HUES48 (cell line): ENCODE results near the gene MCTP2.

Experiments
- H3K27ac ChIP-seq: one replicate; pipeline ENCODE4 v1.7.0; 2013; ENCODE audit warnings: low read depth, low read length, inconsistent platforms
- H3K27me3 ChIP-seq: 2 replicates; pipeline ENCODE4 v1.6.1; 2013; ENCODE audit warnings: mild to moderate bottlenecking, low read length; ENCODE audit not compliant: control insufficient read depth, insufficient read depth
- H3K36me3 ChIP-seq: 2 replicates; pipeline ENCODE4 v1.6.1; 2013; ENCODE audit warnings: low read length; ENCODE audit not compliant: control insufficient read depth, insufficient read depth
- H3K4me1 ChIP-seq: 2 replicates; pipeline ENCODE4 v1.6.1; 2013; ENCODE audit warnings: mild to moderate bottlenecking, low read length; ENCODE audit not compliant: control insufficient read depth, insufficient read depth
- H3K4me3 ChIP-seq: 2 replicates; pipeline ENCODE4 v1.5.1; 2013; ENCODE audit warnings: mild to moderate bottlenecking, low read depth, low read length
- H3K9ac ChIP-seq: 2 replicates; pipeline ENCODE4 v1.6.1; 2013; ENCODE audit warnings: mild to moderate bottlenecking, low read depth, low read length, moderate library complexity
- H3K9me3 ChIP-seq: 2 replicates; pipeline ENCODE4 v1.6.1; 2013; ENCODE audit warnings: low read length; ENCODE audit not compliant: control insufficient read depth, insufficient read depth

MCTP2 gene

DNA sequence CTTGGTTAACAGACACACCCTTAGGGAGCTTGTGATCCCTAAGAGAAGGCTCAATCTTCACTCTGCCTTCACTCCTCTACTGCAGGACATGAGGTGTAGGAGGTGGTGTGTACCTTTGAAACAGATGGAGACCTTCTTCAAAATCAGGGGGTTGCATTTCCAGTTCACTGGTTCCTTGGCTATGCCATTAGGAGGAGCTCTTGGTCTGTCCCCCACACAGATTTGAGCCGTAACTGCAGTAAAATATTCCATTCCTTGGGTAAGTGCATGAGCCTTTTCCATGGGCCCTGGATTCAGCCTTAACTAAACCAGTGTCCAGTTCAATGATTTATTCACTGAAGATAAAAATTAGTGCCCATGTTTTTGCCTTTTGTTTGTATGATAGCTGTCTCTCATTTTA is 144.6 kb downstream of the MCTP2 start:
- Histone ChIP-seq H3K9me3 (no peaks in the 10 kb centered on the region), H3K4me3 (no peak overlapping the region)

DNA sequence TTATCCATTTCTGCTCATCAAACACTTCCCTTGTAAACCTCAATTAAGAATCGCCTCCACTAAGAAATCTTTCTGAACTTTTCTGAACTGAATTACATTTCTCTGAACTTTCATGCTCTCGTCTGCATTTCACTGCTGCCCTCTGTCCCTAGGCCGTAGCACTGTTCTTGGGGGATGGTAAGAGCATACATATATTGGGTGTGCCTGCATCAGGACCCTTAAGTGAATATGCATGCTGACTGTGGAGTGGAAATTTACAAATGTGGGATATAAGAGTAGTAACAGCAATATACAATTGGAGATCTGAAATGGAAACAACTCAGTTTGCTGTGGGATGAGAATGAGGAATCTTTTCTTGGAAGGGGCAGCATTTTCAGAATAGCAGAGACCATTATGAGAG is 148.6 kb downstream of the MCTP2 start:
- H3K9ac ChIP-seq: no peak overlapping the region
- no peak overlapping the region for H3K4me3 ChIP-seq
- no peaks in the 10 kb centered on the region for H3K27me3 ChIP-seq
- no peak overlapping the region for H3K27ac ChIP-seq
- H3K4me1 ChIP-seq: no peaks in the 10 kb centered on the region
- H3K36me3 ChIP-seq: no peaks in the 10 kb centered on the region
- no peaks in the 10 kb centered on the region for H3K9me3 ChIP-seq

More for the DNA sequence above, 144.6 kb downstream of the MCTP2 start:
- no peaks in the 10 kb centered on the region for H3K27me3 ChIP-seq
- no peak overlapping the region for H3K27ac ChIP-seq
- H3K36me3 ChIP-seq: no peaks in the 10 kb centered on the region
- H3K4me1 ChIP-seq: no peaks in the 10 kb centered on the region
- no peak overlapping the region for H3K9ac ChIP-seq

DNA sequence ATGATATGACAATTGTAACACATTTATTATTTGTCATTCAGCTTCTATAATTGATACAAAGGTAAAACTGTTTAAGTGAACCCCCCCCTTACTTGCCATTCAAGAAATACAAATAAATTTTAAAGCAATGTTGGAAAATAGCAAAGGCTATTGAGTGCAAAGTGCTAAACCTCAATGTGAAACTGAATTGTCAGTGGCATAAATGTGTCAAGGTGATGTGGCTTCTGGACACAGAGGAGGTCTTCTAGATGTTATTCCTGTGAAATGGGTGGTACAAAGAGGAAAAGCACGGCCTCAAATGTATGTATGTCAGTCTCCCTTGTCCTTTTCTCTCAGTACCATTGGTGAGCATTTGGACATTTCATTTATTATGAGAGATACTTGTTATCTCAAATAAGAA is 149.4 kb downstream of the MCTP2 start:
- Histone ChIP-seq H3K9ac (no peak overlapping the region), H3K36me3 (no peaks in the 10 kb centered on the region), H3K27me3 (no peaks in the 10 kb centered on the region), H3K4me1 (no peaks in the 10 kb centered on the region), H3K9me3 (no peaks in the 10 kb centered on the region), H3K27ac (no peak overlapping the region), H3K4me3 (no peak overlapping the region)

DNA sequence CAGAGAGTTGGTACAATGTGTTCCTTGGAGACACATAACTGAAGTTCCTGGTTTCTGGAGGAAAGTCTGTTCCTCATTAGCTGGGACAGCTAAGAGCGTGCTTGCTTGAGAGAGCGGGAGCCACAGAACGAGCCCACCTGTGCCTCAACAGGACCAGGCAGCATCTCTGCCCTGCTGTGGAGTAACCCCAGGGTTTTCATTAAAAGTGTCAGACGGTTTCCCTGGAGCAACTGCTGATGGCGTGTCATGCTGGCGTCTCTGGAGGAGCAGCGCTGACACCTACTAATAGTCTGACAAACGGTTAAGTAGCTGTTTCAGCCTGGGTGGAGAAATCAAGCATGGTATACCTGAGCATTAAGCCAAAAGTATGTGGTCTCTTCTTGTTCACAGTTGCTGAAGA is 150.0 kb downstream of the MCTP2 start:
- no peaks in the 10 kb centered on the region for H3K36me3 ChIP-seq
- no peaks in the 10 kb centered on the region for H3K4me1 ChIP-seq
- H3K4me3 ChIP-seq: no peak overlapping the region

DNA sequence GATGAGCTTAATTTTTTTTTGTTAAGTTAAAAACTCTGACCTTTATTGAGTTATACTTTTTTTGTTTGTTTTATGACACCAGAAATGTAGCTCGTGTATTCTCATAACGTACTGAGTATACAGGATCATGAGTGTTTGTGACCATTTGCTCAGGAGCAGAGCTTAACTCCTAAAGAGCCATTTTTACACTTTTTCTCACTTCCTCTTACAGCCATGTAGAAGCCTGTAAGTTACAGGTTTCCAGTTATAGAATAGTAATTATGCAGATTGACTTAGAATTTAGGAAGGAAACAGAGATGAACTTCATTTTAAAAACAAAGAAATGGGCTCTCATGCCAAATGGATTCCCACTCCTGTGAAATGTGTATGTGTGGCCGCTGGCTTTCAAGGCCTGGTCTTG is 151.7 kb downstream of the MCTP2 start:
- Histone ChIP-seq H3K36me3 (no peaks in the 10 kb centered on the region), H3K4me3 (no peak overlapping the region), H3K4me1 (peaks cover 3% of the 10 kb centered on the region; the same call in 1 of the 2 replicates), H3K27ac (no peak overlapping the region), H3K9ac (no peak overlapping the region), H3K9me3 (no peaks in the 10 kb centered on the region), H3K27me3 (no peaks in the 10 kb centered on the region)

More for the DNA sequence above, 150.0 kb downstream of the MCTP2 start:
- no peaks in the 10 kb centered on the region for H3K27me3 ChIP-seq
- no peak overlapping the region for H3K27ac ChIP-seq
- no peak overlapping the region for H3K9ac ChIP-seq
- H3K9me3 ChIP-seq: no peaks in the 10 kb centered on the region

DNA sequence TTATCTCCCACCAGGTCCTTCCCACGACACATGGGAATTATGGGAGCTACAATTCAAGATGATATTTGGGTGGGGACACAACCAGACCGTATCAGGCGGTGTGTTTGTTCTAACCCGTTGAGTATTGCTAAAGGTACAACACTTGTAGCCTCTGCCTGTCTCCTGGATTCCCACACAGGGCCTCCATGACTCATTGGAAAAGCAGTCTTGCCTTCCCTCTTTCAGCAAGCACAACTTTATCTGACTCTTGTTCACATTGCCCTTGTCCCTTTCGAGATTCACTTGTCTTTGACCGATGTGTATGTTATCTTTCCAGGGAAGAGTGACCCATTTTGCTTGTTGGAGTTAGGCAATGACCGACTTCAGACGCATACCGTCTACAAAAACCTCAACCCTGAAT is 152.3 kb downstream of the MCTP2 start:
- Histone ChIP-seq H3K9me3 (no peaks in the 10 kb centered on the region), H3K27ac (no peak overlapping the region), H3K9ac (no peak overlapping the region), H3K27me3 (no peaks in the 10 kb centered on the region), H3K36me3 (no peaks in the 10 kb centered on the region), H3K4me3 (no peak overlapping the region), H3K4me1 (peaks cover 3% of the 10 kb centered on the region; the same call in 1 of the 2 replicates)

DNA sequence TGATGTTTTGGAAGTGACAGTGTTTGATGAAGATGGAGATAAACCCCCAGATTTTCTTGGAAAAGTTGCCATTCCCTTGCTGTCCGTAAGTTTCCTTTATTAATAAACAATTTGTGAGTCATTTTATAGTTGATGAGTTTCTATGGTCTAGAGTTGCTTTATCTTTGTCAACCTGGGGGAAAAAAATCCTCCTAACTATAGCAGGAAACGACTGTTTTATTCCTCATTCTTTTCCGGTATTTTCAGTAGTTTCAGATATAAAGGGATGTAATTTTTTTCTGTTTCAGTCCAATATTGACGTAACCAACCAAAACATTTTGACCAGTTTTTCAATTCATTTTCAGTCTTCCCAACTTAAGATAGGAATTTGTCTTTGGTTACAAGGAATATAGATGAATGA is 154.1 kb downstream of the MCTP2 start:
- Histone ChIP-seq H3K4me1 (peaks cover 3% of the 10 kb centered on the region; the same call in 1 of the 2 replicates), H3K36me3 (no peaks in the 10 kb centered on the region), H3K27ac (no peak overlapping the region), H3K4me3 (no peak overlapping the region), H3K27me3 (no peaks in the 10 kb centered on the region), H3K9ac (no peak overlapping the region), H3K9me3 (no peaks in the 10 kb centered on the region)

DNA sequence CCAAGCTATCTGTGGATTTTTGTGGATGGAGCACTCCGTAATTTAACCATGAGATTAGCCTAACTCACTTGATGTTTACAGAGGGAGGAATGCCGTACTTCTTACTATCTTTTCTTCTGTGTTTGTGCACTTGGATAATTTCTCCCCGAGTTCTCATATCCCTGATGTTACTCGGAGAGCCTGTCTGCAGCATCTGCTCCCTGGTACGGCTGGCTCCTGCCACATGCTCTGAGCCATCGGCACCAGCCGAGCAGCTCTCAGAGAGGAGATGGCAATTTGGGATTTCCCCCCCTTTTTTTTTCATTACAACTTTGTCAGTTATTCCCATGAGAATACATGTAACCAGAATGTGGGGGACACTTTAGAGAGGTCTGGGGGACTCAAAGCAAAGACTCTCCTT is 155.0 kb downstream of the MCTP2 start:
- no peaks in the 10 kb centered on the region for H3K27me3 ChIP-seq
- no peak overlapping the region for H3K9ac ChIP-seq
- H3K27ac ChIP-seq: no peak overlapping the region

DNA sequence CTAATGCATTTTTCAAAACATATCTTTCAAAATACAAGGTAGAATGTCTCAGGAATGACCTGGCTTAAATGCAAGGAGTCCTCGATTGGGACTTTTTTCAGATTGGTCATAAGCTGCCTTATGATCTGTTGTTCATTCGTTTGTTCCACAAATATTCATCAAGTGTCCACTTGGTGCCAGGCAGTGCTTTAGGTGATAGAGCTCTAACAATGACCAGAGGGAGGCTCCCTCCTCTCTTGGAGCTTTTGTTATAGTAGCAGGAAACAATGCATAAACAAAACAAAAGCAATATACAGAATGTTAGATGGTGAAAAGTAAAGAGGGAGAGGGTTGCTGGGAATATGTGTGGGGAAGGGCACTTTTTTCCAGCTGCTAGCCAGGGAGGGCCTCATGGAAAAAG is 156.1 kb downstream of the MCTP2 start:
- Histone ChIP-seq H3K36me3 (no peaks in the 10 kb centered on the region), H3K27ac (no peak overlapping the region), H3K9me3 (no peaks in the 10 kb centered on the region), H3K9ac (no peak overlapping the region), H3K4me1 (peaks cover 3% of the 10 kb centered on the region; the same call in 1 of the 2 replicates), H3K4me3 (no peak overlapping the region), H3K27me3 (no peaks in the 10 kb centered on the region)

More for the DNA sequence above, 155.0 kb downstream of the MCTP2 start:
- H3K4me3 ChIP-seq: no peak overlapping the region
- no peaks in the 10 kb centered on the region for H3K36me3 ChIP-seq
- no peaks in the 10 kb centered on the region for H3K9me3 ChIP-seq
- peaks cover 3% of the 10 kb centered on the region; the same call in 1 of the 2 replicates for H3K4me1 ChIP-seq

DNA sequence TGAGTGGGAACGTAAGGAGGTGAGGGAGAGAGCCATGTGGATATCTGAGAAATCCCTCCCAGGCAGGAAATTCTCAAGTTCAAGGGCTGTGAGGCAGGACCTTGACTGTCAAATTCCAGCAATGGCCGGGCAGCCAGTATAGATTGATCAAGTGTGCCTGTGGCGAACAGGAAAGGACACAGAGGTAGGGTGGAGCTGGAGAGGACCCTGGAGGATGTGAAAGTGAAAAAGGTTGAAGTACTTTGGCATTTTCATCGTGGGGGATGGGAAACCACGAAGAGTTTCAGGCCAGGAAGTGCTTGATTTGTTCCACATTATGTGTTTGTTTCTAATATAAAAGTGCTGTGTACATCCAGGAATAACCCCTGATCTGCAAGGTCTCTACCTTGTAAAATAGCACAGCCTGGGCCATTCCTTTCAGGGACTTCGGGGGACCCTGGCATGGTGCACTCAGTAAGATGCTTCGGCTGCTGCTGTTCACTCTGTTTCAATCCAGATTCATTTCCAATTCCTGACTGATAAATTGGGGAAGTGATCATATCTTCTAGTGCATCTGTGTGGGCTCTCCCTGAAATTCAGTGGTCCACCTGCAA is 156.6 kb downstream of the MCTP2 start:
- no peak overlapping the region for H3K4me3 ChIP-seq
- no peaks in the 10 kb centered on the region for H3K36me3 ChIP-seq
- no peaks in the 10 kb centered on the region for H3K9me3 ChIP-seq
- H3K27me3 ChIP-seq: no peaks in the 10 kb centered on the region
- H3K4me1 ChIP-seq: peaks cover 3% of the 10 kb centered on the region; the same call in 1 of the 2 replicates
- no peak overlapping the region for H3K27ac ChIP-seq
- H3K9ac ChIP-seq: no peak overlapping the region

DNA sequence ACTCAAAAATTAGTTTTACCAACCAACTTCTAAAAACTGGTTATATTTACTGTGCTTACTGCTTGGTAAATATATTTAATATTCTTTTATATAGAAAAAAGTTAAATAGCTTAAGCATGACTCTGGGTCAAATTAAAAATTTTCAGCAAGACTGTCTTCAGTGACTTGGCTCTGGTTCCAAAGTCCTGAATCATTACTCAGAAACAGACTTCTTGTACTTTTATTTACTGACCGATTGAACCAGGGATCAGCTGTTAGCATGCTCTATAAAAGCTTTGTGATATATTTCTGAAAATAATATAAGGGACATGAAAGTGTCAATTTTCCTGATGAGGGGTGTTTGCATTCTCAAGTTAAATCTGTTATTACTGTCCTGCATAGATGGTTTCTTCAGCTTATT is 164.3 kb downstream of the MCTP2 start:
- no peak overlapping the region for H3K27ac ChIP-seq
- H3K9me3 ChIP-seq: no peaks in the 10 kb centered on the region
- H3K4me1 ChIP-seq: peaks cover 8% of the 10 kb centered on the region
- H3K27me3 ChIP-seq: no peaks in the 10 kb centered on the region
- no peaks in the 10 kb centered on the region for H3K36me3 ChIP-seq
- H3K4me3 ChIP-seq: no peak overlapping the region
- H3K9ac ChIP-seq: no peak overlapping the region
